ENCODE data around the gene GARNL3. TPM values are rescaled to one million over a fixed set of nuclear protein-coding genes. Genes with fewer than 3 reads are reported as not detected.

GARNL3 gene
- total and polyA plus RNA-seq, 2 donors (not counting 3 experiments of a cell fraction or from before 2014, with no cell fraction given): 1.4 to 8.3 TPM

GRCh38 chr9:127390248-127390545 lies 125.6 kb downstream of the GARNL3 start:
- no peaks in the 10 kb centered on the region for H4K20me1 ChIP-seq (replicated peaks; ENCODE audit: control insufficient read depth, extremely low read depth, insufficient read depth, low read length)
- no peaks in the 10 kb centered on the region for H3K4me1 ChIP-seq (ENCODE audit: control insufficient read depth, extremely low read depth, insufficient read depth, low read length)
- no TSS peak for BruUV-seq (replicated peaks)
- H3K79me2 ChIP-seq (ENCODE audit: control insufficient read depth, insufficient read depth, low read length): no peaks in the 10 kb centered on the region
- dilution Hi-C loops (cut with MboI; ENCODE audit: extremely low pct_ligation_motif_present, low sequenced_read_pairs) (no loop called here), intact Hi-C loops (cut with micrococcal nuclease) (no loop called here)
- no peaks in the 10 kb centered on the region for H3K36me3 ChIP-seq (ENCODE audit: control insufficient read depth in 2 of 2, extremely low read depth in 1 of 2, insufficient read depth in 2 of 2, low read length in 2 of 2)
- no peak overlapping the region for H3K27ac ChIP-seq (ENCODE audit: insufficient read depth, low read depth, low read length)
- H3K27me3 ChIP-seq (ENCODE audit: control insufficient read depth in 2 of 2, insufficient read depth in 2 of 2, low read length in 2 of 2): no peaks in the 10 kb centered on the region
- H2AFZ ChIP-seq (ENCODE audit: low read depth, low read length): no peak overlapping the region
- H3K4me2 ChIP-seq (ENCODE audit: insufficient read depth, low read length): no peak overlapping the region
- H3K9ac ChIP-seq (replicated peaks; ENCODE audit: extremely low read depth, insufficient read depth, low read length): no peak overlapping the region
- FAIRE-seq (no peak), DNase-seq (ENCODE audit: low read depth, low spot score) (no peak)
- no peak for TF ChIP-seq POLR2AphosphoS5 (IDR thresholded peaks at IDR 0.05; ENCODE audit: insufficient read depth, low read depth, low read length)
- TF ChIP-seq JUN (IDR thresholded peaks at IDR 0.05; ENCODE audit: borderline replicate concordance, insufficient read depth, insufficient read length, low read depth): no peak
- H3K9me1 ChIP-seq (replicated peaks; ENCODE audit: control insufficient read depth, extremely low read depth, insufficient read depth, low read length): no peaks in the 10 kb centered on the region
- no peaks in the 10 kb centered on the region for H3K9me3 ChIP-seq (replicated peaks; ENCODE audit: control insufficient read depth, insufficient read depth, low read length)
- ChIA-PET POLR2A (no interaction called here), CTCF (no interaction called here)
- no peak overlapping the region for H3K4me3 ChIP-seq (replicated peaks in 1 of 3; ENCODE audit: insufficient read depth in 1 of 3, low read depth in 1 of 3, low read length in 3 of 3)

DNA sequence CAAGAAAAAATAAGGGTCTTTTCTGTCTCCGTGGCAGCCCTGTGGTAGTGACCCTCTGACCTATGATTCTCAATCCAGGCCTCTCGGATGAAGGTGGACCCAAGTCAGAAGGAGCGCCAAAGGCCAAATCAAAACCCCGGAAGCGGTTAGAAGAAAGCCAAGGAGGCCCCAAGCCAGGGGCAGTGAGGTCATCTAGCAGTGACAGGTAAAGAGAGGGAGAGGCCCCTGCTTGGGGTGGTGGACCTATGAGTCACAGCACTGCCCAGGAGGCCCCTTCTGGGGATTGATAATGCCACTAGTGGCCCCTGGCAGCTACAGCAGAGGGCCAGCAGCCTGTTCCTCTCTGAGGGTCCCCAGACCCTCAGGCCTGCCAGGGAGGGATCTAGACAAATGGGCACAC lies 126.0 kb downstream of the GARNL3 start:
- FAIRE-seq: no peak
- CTCF ChIA-PET: no interaction called here
- intact Hi-C loops (cut with micrococcal nuclease): no loop called here

More for the DNA sequence above, 126.0 kb downstream of the GARNL3 start:
- no peaks in the 10 kb centered on the region for H3K79me2 ChIP-seq (ENCODE audit: control insufficient read depth, insufficient read depth, low read length)
- H3K4me3 ChIP-seq (replicated peaks in 1 of 3; ENCODE audit: insufficient read depth in 1 of 3, low read depth in 1 of 3, low read length in 3 of 3): no peak overlapping the region
- no peaks in the 10 kb centered on the region for H3K9me1 ChIP-seq (replicated peaks; ENCODE audit: control insufficient read depth, extremely low read depth, insufficient read depth, low read length)
- H3K36me3 ChIP-seq (ENCODE audit: control insufficient read depth in 2 of 2, extremely low read depth in 1 of 2, insufficient read depth in 2 of 2, low read length in 2 of 2): no peaks in the 10 kb centered on the region
- no peak overlapping the region for H2AFZ ChIP-seq (ENCODE audit: low read depth, low read length)
- H3K4me2 ChIP-seq (ENCODE audit: insufficient read depth, low read length): no peak overlapping the region
- dilution Hi-C loops (cut with MboI; ENCODE audit: extremely low pct_ligation_motif_present, low sequenced_read_pairs): no loop called here
- peaks cover 2% of the 10 kb centered on the region in 2 experiments for H3K27me3 ChIP-seq (ENCODE audit: control insufficient read depth in 2 of 2, insufficient read depth in 2 of 2, low read length in 2 of 2)
- TF ChIP-seq, protein P1, sequence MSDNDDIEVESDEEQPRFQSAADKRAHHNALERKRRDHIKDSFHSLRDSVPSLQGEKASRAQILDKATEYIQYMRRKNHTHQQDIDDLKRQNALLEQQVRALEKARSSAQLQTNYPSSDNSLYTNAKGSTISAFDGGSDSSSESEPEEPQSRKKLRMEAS (IDR thresholded peaks at IDR 0.05; ENCODE audit: insufficient read depth, insufficient read length): no peak
- TF ChIP-seq GATA2 (IDR thresholded peaks at IDR 0.05; ENCODE audit: insufficient read depth, insufficient read length, low read depth, low read length) (no peak), CTCF (IDR thresholded peaks at IDR 0.05; ENCODE audit: extremely low read depth in 1 of 2, insufficient read depth in 1 of 2, low read depth in 1 of 2, low read length in 2 of 2) (no peak), EZH2 (IDR thresholded peaks at IDR 0.05; ENCODE audit: borderline replicate concordance, low read depth, low read length, severe bottlenecking) (no peak), POLR2AphosphoS5 (IDR thresholded peaks at IDR 0.05; ENCODE audit: insufficient read depth, low read depth, low read length) (no peak), MYC (IDR thresholded peaks at IDR 0.05; ENCODE audit: low read depth, low read length) (no peak), FOS (IDR thresholded peaks at IDR 0.05; ENCODE audit: borderline replicate concordance, insufficient read depth, low read length) (no peak), JUN (IDR thresholded peaks at IDR 0.05; ENCODE audit: borderline replicate concordance, insufficient read depth, insufficient read length, low read depth) (no peak)
- no peaks in the 10 kb centered on the region for H3K9me3 ChIP-seq (replicated peaks; ENCODE audit: control insufficient read depth, insufficient read depth, low read length)
- H4K20me1 ChIP-seq (replicated peaks; ENCODE audit: control insufficient read depth, extremely low read depth, insufficient read depth, low read length): no peaks in the 10 kb centered on the region
- no peak for DNase-seq (ENCODE audit: low read depth, low spot score)
- H3K4me1 ChIP-seq (ENCODE audit: control insufficient read depth, extremely low read depth, insufficient read depth, low read length): no peaks in the 10 kb centered on the region
- no peak overlapping the region for H3K9ac ChIP-seq (replicated peaks; ENCODE audit: extremely low read depth, insufficient read depth, low read length)
- POLR2A ChIA-PET: no interaction called here
- no peak overlapping the region for H3K27ac ChIP-seq (ENCODE audit: insufficient read depth, low read depth, low read length)
- BruUV-seq (replicated peaks): no TSS peak
